Thymus (tissue), 11 donors: ENCODE data around the gene FAHD2A. TPM values are rescaled to one million over a fixed set of nuclear protein-coding genes. Genes with fewer than 3 reads are reported as not detected.
"Not testable (repeated sequence)": the region's sequence is repeated elsewhere in the genome, so short reads cannot be mapped to it uniquely, and the experiment has no call there.

ENCODE experiments used
- DNase-seq, 9 donors: peaks; one replicate each; pipeline ENCODE4 v3.0.0-alpha.2; 2013; ENCODE audit warnings: low spot score in 9 of 9, low read depth in 6 of 9, missing footprints in 1 of 9
- H3K27ac ChIP-seq, 2 donors: one replicate each; pipeline ENCODE4 v1.5.1; 2013; ENCODE audit warnings: control low read depth in 1 of 2, low read depth in 1 of 2, low read length in 1 of 2, mild to moderate bottlenecking in 1 of 2, moderate library complexity in 1 of 2
- H3K27me3 ChIP-seq, 2 donors: one replicate each; pipeline ENCODE4 v1.5.1; 2013; ENCODE audit warnings: low read length in 1 of 2; ENCODE audit not compliant: control insufficient read depth in 2 of 2, insufficient read depth in 1 of 2
- H3K36me3 ChIP-seq, 2 donors: one replicate each; pipeline ENCODE4 v1.5.1; 2013; ENCODE audit warnings: low read length in 1 of 2, mild to moderate bottlenecking in 1 of 2, moderate library complexity in 1 of 2; ENCODE audit not compliant: control insufficient read depth in 2 of 2, insufficient read depth in 2 of 2
- H3K4me1 ChIP-seq, 2 donors: one replicate each; pipeline ENCODE4 v1.5.1; 2013; ENCODE audit warnings: low read length in 2 of 2; ENCODE audit not compliant: control insufficient read depth in 2 of 2, insufficient read depth in 2 of 2
- H3K4me3 ChIP-seq, 2 donors: one replicate each; pipeline ENCODE4 v1.5.1; 2013; ENCODE audit warnings: low read length in 2 of 2, control low read depth in 1 of 2, mild to moderate bottlenecking in 1 of 2
- H3K9me3 ChIP-seq, 2 donors: one replicate each; pipeline ENCODE4 v1.5.1; 2013; ENCODE audit warnings: low read length in 1 of 2, mild to moderate bottlenecking in 1 of 2; ENCODE audit not compliant: control insufficient read depth in 2 of 2, insufficient read depth in 1 of 2
- WGBS: extraction: QIAGEN DNeasy Blood & Tissue Kit; methylation state at CpG from one replicate; pipeline ENCODE4 v1.1.7; 2013; 5-methylcytosine and 5-hydroxymethylcytosine counted together
- polyA plus RNA-seq: library from polyadenylated mRNA; stranded (reverse); fragments of 200-250 nt; gene quantifications from one replicate; pipeline ENCODE4 v1.2.3, GENCODE V29; 2013
- total RNA-seq: library from RNA; stranded (reverse); fragments of 120-200 nt; gene quantifications from one replicate; pipeline ENCODE4 v1.2.4, GENCODE V29; 2013
- donor health status: healthy.

FAHD2A gene
- total and polyA plus RNA-seq, 2 donors, result 16.9 to 30.2 TPM

DNA sequence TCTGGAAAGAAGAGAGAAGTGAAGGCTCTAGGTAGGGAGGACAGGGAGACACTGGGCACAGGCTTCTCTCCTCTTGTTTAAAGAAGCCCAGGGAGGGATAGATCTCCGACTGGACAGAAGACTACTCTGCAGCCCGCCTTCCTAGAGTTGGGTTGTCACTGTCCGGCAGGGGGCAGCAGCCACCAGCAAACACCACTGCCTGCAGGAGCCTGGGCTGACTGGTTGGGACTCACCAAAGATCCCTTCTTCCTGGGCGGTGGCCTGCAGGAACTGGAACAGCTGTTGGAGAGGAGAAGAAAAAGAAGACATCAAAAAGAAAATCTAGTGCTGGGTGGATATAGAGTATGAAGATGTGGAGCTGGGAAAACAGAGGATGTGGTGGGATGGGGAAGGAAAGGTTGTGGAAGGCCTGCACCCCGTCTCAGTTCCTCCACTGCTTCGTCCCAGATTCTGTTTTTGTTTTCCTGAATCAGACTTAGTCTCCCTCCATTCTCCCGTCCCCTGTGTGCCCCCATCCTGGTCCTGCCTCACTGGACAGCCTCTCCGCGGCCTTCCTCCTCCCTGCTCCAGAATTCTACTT, 11.6 kb downstream of the FAHD2A start:
- not testable (repeated sequence) for H3K4me1 ChIP-seq, H3K27ac ChIP-seq, H3K4me3 ChIP-seq, H3K27me3 ChIP-seq, H3K9me3 ChIP-seq
- 75% methylated on average over 8 of the region's 9 CpGs for WGBS
- H3K36me3 ChIP-seq, result peaks cover 0 to 22% of the 10 kb centered on the region in 2 donors
- peak in 5 of 9 donors; percentile 21 to 51 (median 48) for DNase-seq

- not testable (repeated sequence) for H3K27me3 ChIP-seq, H3K27ac ChIP-seq, DNase-seq, H3K9me3 ChIP-seq, H3K4me1 ChIP-seq, H3K4me3 ChIP-seq
- 93% methylated on average over 3 of the region's 3 CpGs for WGBS
- peaks cover 0 to 18% of the 10 kb centered on the region in 2 donors for H3K36me3 ChIP-seq
These were observed 12.6 kb downstream of the FAHD2A start for GRCh38 chr2:95415138-95415537.

GRCh38 chr2:95415561-95415960, 13.1 kb downstream of the FAHD2A start:
- H3K27me3 ChIP-seq, H3K4me1 ChIP-seq, H3K4me3 ChIP-seq, DNase-seq, H3K9me3 ChIP-seq, H3K27ac ChIP-seq: not testable (repeated sequence)
- H3K36me3 ChIP-seq, result peaks cover 0 to 14% of the 10 kb centered on the region in 2 donors
- WGBS, result 97% methylated on average over 16 of the region's 16 CpGs

- not testable (repeated sequence) for H3K27ac ChIP-seq, H3K27me3 ChIP-seq, H3K36me3 ChIP-seq, DNase-seq, H3K4me3 ChIP-seq, H3K9me3 ChIP-seq, H3K4me1 ChIP-seq
- WGBS, result 25% methylated on average over 16 of the region's 30 CpGs
These were observed 24.8 kb downstream of the FAHD2A start for GRCh38 chr2:95427196-95427867.

DNA sequence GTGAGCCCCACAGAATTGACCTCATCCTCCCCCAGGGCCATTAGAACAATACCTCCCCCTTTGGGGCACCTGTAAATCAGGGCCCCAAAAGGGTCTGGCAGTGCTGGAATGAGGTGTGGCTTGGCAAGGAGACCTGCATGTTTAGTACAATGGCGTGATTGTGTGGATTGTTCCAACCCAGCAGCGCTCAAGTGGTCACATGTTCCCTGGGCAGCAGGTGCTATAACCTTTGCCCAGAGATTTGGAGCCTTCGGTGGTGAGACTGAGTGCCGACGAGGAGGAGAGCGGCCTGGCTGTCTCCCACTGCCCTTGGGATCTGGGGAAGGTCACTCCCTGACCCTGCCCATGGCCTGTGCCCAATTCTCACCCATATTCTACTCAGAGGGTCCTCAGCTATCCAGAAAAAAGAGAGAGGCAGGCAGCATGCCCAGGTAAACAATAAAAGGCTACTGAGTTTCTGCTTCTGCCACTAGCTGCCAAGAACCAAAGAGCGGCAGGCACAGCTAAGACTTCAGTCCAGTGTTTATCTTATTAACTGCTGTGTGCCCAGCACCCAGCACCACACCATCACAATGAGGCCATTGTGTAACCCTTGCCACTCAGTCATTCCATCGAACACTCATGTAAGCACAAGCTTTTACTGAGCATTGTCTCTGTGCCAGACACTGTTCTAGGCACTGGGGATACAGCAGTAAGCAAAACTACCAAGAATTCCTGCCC, 27.4 kb downstream of the FAHD2A start:
- H3K4me3 ChIP-seq, H3K4me1 ChIP-seq, DNase-seq, H3K9me3 ChIP-seq, H3K27me3 ChIP-seq, H3K27ac ChIP-seq, H3K36me3 ChIP-seq: not testable (repeated sequence)
- WGBS, result no CpG with 5 or more reads among the region's 8 CpGs

DNA sequence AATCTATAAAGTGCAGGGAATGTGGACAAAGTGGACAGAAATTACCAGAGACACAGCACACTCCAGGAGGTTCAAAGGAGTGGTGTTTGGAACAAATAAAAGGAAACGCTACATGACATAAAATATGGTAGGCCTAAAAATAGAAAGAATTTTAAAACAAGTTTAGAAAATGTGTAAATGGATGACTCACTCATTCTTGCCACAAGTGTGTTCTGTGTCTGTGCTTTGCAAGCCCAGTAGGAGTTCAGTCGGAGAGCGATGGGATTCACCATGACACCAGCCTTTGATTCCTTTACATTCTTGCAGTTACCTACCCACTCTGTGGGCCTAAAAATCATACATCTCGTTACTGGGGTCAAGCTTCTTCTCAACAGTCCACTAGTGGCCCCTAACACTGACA, 30.9 kb downstream of the FAHD2A start:
- not testable (repeated sequence) for H3K36me3 ChIP-seq, H3K4me3 ChIP-seq, H3K27me3 ChIP-seq, H3K27ac ChIP-seq, H3K9me3 ChIP-seq, DNase-seq, H3K4me1 ChIP-seq
- WGBS, result 81% methylated on average over 1 of the region's 4 CpGs

DNA sequence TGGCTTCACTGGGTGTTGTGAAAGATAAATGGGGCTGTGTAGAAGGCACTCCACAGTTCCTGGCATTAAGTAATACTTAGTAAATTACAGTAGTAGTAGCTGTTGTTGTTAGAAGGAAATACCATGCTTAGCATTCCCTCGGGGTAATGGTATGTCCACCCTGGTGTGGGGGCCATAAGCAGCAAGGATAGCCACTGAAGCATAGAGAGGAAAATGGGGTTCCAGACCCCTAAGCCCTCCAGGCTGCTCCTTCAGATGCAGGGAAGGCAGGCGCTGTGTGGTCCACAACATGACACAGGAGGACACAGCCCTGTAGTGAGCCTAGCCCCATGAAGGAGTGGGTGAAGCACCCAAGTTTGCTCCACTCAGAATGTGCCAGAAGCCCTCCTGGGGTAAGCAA, 31.5 kb downstream of the FAHD2A start:
- H3K9me3 ChIP-seq, H3K4me1 ChIP-seq, H3K4me3 ChIP-seq, H3K36me3 ChIP-seq, DNase-seq, H3K27ac ChIP-seq, H3K27me3 ChIP-seq: not testable (repeated sequence)
- WGBS, result 100% methylated on average over 2 of the region's 2 CpGs

DNA sequence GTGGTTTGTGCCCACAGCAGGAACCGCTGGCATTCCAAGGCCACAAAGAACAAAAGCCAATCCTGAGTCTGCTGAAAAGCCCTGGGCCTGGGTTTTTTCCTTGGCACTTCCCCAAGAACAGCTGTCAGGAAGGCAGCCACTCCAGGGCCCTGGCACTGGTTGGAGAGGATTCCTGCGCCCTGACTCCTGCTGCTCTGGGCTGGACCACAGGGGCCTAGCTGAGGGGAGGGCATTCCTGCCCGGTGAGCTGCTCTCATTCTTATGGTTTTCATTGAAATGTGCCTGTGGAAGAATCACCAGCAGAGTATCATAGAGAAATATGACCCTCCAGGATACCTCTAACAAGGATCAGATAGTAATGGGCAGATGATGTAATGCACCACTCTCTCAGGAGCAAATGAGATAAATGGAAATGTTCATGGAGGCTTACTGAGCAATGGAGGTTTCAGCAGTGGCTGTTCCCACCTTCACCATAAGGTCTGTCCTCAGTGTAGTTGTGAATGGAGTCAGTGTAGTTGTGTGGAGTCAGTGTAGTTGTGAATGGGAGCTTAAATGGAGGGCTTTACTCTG, 32.1 kb downstream of the FAHD2A start:
- not testable (repeated sequence) for H3K36me3 ChIP-seq, H3K4me3 ChIP-seq, H3K27ac ChIP-seq, DNase-seq, H3K4me1 ChIP-seq, H3K27me3 ChIP-seq, H3K9me3 ChIP-seq
- 91% methylated on average over 2 of the region's 3 CpGs for whole genome bisulfite sequencing

DNA sequence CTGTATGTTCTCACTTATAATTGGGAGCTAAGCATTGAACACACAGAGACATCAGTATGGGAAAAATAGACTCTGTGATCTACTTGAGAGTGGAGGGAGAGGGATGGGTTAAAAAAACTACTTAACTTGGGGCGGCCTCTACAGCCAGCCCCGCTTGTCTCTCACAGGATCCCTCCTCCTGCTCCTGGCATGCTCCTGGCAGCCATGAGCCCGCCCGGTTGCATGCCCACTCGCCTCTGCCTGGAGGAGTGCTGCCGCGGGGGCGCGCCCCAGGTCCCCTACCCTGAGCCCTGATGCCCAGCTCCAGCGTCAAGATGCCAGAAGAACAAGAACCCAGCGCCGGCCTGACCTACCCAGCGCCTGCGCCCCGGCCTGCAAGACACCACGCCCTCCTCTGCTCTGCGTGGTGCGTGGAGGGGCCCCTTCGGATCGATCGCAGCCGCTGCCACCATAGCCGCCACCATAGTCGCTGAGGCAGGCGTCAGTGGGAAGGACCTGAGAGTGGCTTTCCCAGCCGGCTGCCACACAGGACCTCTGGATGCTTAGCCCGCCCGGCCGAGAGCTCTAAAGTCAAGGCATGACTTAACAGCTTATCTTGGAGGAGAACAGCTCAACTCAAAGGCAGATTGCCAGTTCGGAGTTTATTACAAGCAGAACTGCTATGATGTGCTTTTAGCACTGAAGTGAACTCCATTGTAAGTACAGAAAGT, 32.8 kb downstream of the FAHD2A start:
- not testable (repeated sequence) for H3K27me3 ChIP-seq, H3K27ac ChIP-seq, DNase-seq, H3K9me3 ChIP-seq, H3K4me1 ChIP-seq, H3K4me3 ChIP-seq, H3K36me3 ChIP-seq
- WGBS, result no CpG with 5 or more reads among the region's 30 CpGs
